NCI-H524 (cell line): Measurements from ENCODE around the gene CNTFR.
A peak's percentile ranks its signal among the peaks of the same experiment; 100 is the strongest.

Experiments used
- DNase-seq, 2 experiments: peaks; one replicate each; lab custom pipeline; 2025; lab: John Stamatoyannopoulos, UW

CNTFR gene

GRCh38 chr9:34620061-34620994, 30.8 kb upstream of the CNTFR start, which contains the start of gene DCTN3:
TSS of gene DCTN3 (minus strand) at chr9:34620495. CDS start at chr9:34620464, 31 bp downstream.
- DNase-seq: peak; percentile 84 to 95

GRCh38 chr9:34615132-34615531, 25.6 kb upstream of the CNTFR start:
- no peak for DNase-seq

GRCh38 chr9:34612788-34613390, 23.4 kb upstream of the CNTFR start:
- peak; percentile 46 to 78 for DNase-seq

- peak; percentile 49 to 68 for DNase-seq
These were observed 22.6 kb upstream of the CNTFR start, which contains the start of gene RPP25L for GRCh38 chr9:34611811-34612787. TSS of gene RPP25L (minus strand) at chr9:34612097. CDS start at chr9:34611296, 801 bp downstream.

- DNase-seq: peak in 1 of 2 experiments; percentile 33
These were observed 21.8 kb upstream of the CNTFR start for GRCh38 chr9:34611251-34611810.

GRCh38 chr9:34610434-34611206, 21.1 kb upstream of the CNTFR start:
- DNase-seq: peak in 1 of 2 experiments; percentile 11

- DNase-seq: no peak
These were observed 17.8 kb upstream of the CNTFR start for GRCh38 chr9:34607331-34607730.

GRCh38 chr9:34606905-34607304, 17.4 kb upstream of the CNTFR start:
- DNase-seq: no peak

GRCh38 chr9:34606190-34606589, 16.7 kb upstream of the CNTFR start:
- DNase-seq: no peak

- DNase-seq: peak; percentile 20 to 84
These were observed 14.2 kb upstream of the CNTFR start for GRCh38 chr9:34603610-34604231.

GRCh38 chr9:34601937-34602573, 12.5 kb upstream of the CNTFR start:
- no peak for DNase-seq

- no peak for DNase-seq
These were observed 11.4 kb upstream of the CNTFR start for GRCh38 chr9:34600908-34601307.

GRCh38 chr9:34599546-34599945, 10.0 kb upstream of the CNTFR start:
- DNase-seq: peak in 1 of 2 experiments; percentile 37

- DNase-seq: no peak
These were observed 4.7 kb upstream of the CNTFR start for GRCh38 chr9:34594177-34594576.

- peak in 1 of 2 experiments; percentile 38 for DNase-seq
These were observed 3.5 kb upstream of the CNTFR start for GRCh38 chr9:34592895-34593601.

- no peak for DNase-seq
These were observed 2.7 kb upstream of the CNTFR start for GRCh38 chr9:34591917-34592866.

- peak; percentile 46 to 61 for DNase-seq
These were observed 1.9 kb upstream of the CNTFR start for GRCh38 chr9:34591248-34591916.
